ENCODE measurements around the gene PADI3.

DNA sequence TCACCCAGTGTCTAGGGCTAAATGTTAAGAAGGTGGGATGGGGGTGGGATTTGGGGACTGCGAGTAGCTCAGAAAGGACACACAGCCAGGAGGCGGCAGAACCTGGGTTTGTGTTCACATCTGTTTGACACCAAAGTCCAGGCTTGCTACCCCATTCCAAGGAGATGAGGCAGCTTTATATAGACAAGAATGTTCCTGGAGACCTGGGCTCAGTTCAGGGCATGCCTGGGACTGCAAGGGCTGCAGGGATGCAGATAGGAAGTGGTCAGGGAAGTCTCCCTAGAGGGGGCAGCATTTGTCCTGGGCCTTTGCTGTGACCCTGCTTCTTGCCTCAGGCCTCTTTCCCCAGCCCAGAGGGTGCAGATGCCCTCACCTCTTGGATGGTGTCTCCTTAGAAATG lies 16.3 kb downstream of the PADI3 start:
- TF ChIP-seq, protein P1, sequence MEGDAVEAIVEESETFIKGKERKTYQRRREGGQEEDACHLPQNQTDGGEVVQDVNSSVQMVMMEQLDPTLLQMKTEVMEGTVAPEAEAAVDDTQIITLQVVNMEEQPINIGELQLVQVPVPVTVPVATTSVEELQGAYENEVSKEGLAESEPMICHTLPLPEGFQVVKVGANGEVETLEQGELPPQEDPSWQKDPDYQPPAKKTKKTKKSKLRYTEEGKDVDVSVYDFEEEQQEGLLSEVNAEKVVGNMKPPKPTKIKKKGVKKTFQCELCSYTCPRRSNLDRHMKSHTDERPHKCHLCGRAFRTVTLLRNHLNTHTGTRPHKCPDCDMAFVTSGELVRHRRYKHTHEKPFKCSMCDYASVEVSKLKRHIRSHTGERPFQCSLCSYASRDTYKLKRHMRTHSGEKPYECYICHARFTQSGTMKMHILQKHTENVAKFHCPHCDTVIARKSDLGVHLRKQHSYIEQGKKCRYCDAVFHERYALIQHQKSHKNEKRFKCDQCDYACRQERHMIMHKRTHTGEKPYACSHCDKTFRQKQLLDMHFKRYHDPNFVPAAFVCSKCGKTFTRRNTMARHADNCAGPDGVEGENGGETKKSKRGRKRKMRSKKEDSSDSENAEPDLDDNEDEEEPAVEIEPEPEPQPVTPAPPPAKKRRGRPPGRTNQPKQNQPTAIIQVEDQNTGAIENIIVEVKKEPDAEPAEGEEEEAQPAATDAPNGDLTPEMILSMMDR (IDR thresholded peaks at IDR 0.05), result no peak
- TF ChIP-seq POLR2A (IDR thresholded peaks at IDR 0.05), result no peak

All from heart left ventricle (tissue), 13 donors.